Measurements from ENCODE around the gene EPN3.

Gene EPN3

DNA sequence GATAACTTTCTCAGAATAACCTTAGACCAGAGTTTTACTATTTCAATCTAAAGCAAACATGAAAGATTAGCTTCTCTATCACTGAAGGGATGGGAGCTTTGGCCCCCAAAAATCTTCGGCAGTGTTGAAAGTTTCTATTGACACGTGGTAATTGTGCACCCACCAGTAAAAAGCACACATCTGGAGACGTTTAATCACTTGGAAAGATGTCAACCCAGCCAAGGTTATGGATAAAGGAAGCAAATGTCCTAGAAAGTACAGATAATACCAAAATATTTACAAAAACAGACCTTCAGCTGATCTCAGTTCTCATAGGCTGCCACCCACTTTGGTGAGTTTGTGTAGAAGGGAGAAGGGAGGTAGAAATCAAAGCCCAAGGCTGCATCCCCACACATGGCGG, 19.0 kb upstream of the EPN3 start:
- no peak for DNase-seq

DNA sequence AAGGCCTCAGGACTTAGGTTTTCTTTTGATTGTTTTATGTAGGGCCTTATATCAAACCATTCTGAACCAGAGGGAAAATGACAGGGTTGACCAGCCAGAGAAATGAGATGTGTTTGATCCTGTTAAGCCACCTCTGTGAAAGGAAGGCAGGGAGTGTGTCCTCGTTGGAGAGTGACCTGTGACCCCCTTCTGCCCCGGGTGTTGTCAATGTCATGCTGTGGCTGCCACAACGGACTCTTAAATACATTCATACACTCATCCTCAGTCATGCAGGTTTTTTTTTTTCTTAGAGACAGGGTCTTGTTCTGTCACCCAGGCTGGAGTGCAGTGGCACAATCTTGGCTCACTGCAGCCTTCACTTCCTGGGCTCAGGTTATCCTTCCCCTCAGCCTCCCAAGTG, 18.1 kb upstream of the EPN3 start:
- no peak for DNase-seq

GRCh38 chr17:50514936-50515702, 17.4 kb upstream of the EPN3 start:
- DNase-seq, result no peak

DNA sequence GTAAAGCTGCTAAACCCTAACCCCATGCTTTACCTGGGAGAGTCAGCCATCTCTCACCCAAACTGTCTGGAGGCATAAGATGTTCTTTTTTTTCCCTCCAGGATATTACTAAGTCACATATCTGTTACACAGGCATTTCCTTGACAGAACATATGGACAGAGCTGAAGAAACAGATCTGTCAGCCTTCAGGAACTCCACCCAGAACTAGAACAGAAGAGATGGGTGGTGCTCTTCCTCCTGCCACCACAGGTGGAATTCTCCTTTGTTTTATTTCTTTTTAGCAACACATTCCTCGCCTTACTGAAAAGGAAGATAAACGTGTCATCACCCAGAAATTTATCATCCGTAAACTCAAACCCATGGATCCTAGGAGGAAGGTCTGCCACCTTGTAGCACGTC, 15.5 kb upstream of the EPN3 start:
- no peak for DNase-seq

GRCh38 chr17:50517504-50518383, 14.8 kb upstream of the EPN3 start:
- no peak for DNase-seq

DNA sequence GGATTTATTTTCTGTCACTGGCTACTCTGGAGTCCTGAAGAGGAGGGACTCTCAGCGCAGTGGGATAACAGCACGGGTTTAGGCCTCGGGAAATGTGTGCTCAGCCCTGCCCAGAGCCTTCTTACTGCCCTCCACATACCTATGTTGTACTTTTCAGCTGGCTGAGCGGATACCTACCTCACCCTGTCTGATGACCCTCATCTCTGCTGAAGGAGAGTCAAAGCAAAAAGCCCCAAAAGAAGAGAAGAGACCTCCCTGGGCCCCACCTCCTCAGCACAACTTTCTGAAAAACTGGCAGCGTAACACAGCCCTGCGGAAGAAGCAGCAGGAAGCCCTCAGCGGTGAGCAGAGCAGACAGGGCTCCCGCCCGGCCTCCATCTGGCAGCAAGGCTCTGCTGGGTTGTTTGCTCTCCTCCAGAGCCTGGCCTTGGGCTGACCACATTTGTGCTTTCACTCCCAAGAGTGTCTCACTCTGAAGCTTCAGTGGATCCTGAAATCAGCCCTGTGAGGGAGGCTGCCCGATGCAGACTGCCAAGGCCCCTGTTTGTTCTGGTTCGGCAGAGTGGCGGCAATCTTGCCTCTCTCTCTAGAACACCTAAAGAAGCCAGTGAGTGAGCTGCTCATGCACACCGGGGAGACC, 14.0 kb upstream of the EPN3 start:
- no peak for DNase-seq

DNA sequence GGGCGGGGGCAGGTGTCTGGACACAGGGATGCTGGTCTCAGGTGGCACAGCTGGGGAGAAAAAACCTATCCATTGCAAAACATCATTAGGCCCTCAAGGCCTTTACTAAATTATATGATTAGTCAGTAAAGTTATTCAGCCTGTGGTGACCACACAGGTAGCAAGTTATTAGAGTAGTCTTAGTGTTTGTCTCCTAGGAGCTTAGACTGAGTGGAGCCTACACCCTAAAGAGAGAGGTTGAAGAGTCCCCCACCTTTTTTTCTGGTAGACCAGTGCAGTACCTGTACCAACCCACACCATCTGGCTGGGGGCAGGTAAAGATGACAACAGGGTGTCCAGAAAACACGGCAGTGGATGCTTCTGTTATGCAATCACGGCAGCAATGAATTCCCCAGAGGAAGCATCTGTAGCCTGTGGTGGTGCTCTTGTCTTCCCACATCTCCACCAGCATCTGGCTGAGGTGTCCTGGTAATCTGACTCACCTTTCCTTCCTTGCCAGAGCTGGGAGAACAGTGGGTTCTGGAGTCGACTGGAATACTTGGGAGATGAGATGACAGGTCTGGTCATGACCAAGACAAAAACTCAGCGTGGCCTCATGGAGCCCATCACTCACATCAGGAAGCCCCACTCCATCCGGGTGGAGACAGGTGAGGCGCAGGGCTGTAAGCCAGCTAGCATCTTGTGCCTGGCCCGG, 13.2 kb upstream of the EPN3 start:
- DNase-seq, result no peak

DNA sequence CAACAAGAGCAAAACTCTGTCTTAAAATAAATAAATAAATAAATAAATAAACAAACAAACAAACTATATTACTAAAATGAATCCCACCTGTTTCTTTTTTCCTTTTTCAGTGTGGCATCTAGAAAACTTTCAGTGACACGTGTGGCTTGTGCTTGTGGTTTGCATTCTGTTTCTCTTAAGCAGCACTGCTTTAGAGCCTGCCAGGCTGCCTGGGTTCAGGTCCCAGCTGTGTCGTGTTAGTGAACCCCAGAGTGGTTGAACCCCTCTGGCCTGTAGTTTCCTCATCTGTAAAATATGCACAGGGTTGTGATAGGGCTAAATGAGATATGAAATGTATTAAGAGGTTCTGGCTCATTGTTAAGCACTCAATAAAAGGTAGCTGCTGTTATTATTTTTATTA, 12.1 kb upstream of the EPN3 start:
- no peak for DNase-seq

DNA sequence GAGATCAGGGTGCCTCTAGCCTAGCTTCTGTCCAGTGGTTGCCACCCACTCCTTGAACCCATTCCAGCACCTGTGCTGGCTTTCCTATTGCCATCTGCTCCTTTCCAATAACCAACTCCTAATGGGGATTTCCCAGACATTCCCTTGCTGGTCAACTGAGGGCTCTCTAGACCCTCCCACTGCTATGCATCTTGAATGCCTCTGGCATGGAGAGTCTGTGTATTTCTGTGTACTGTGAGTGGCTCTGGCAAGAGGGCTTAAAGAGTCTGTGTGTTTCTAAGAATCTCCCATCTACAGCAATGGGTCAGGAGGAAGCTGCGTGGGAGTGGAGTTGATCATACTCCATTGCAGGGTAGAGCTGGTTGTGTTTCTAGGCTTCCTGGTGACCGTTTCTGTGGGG, 11.0 kb upstream of the EPN3 start:
- no peak for DNase-seq

DNA sequence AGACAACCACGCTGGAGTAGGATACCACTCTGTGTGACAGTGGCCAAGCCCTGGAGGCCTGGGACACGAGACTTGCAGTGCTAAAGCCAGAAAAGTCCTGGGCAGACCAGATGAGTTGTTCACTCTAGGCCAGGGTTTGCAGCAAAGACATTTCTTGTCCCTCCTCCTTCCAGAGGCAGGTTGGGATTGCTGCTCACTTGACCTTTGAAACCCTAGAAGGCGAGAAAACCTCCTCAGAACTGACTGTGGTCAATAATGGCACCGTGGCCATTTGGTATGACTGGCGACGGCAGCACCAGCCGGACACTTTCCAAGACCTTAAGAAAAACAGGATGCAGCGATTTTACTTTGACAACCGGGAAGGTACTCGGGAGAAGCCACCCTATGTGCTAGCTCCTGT, 9.8 kb upstream of the EPN3 start:
- no peak for DNase-seq

- no peak for DNase-seq
Observed at GRCh38 chr17:50523208-50523607, 9.3 kb upstream of the EPN3 start.

DNA sequence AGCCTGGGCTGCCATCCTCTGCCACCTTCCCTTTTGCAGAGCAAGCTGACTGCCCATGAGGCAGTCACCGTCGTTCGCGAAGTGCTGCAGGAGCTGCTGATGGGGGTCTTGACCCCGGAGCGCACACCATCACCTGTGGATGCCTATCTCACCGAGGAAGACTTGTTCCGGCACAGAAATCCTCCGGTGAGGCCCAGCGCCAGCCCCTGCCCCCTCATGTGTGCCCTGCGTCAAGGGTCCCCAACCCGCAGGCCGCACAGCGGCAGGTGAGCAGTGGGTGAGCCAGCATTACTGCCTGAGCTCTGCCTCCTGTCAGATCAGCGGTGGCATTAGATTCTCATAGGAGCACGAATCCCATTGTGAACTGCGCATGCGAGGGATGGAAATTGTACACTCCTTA, 7.7 kb upstream of the EPN3 start:
- no peak for DNase-seq

DNA sequence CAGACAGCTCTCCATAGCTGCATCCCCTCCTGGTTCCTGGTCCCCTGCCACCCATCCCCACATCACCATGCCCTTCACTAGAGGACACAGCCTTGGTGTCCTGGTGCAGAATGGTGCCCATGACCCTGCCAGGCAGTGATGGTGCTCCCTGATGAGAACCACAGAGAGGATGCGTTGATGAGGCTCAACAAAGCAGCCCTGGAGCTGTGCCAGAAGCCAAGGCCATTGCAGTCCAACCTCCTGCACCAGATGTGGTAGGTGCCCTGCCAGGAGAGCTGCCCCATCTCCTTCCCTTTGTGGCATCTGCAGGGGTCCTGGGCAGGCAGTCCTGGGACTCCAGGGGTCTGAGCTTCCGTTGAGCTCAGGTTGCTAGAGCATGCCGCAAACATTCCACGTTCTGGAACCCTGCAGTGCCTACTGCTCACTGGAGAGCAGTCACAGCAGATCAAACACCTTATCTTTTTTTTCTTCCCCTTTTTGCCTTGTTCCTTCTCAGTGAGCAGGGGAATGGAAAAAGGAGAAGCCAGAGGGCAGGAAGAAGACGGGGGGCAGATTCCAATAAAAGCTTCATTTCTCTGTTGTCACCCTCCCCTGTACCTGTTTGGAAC, 5.3 kb upstream of the EPN3 start:
- DNase-seq, result no peak

- no peak for DNase-seq
Observed at GRCh38 chr17:50527949-50528474, 4.5 kb upstream of the EPN3 start.

- no peak for DNase-seq
Observed at GRCh38 chr17:50529849-50530248, 2.7 kb upstream of the EPN3 start.

DNA sequence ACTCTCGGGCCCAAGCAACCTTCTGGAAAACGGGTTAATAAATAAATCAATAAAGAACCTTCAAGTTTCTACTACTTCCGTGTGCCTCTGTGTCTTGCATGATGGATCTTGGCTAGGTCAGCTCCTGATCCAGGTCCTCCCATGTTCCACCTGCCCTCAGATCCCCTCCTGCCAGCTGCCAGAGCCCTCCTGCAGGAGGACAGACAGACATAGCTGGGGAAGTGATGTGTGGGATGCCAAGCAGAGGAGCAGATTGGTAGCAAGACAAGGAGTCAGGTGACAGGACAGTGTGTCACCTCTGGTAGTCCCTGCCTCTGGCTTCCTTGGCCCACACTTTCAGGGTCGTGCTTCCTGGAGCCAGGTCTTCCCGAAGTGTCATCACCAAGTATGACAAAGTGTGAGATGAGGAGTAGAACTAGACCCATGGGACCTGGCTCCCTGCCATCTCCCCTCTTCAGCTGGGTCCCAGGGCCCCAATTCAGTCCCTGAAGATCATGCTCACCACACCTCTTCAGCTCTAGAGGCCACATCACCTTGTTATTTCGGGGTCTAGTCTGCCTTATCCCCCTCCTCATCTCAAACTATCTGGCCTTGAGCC, 1.0 kb upstream of the EPN3 start:
- DNase-seq, result no peak

DNA sequence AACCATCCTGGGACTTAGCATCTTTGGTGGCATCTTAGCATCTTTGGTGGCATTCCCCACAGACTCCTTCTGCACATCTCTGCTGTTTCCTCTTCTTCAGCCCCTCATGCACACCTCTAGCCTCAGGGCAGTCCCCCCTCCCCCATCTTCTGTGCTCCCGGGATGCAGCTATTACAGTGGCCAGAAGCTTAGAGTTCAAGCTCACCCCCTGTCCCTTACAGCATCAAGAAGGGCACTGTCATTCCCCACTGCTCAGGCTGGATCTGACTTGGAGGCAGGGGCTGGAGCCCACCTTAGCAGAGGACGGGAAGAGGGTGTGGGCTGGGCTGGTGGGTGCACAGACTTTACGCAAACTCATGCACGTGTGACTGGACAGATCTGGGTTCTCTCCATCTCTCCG, 650 bp downstream of the EPN3 start:
- DNase-seq, result no peak

DNA sequence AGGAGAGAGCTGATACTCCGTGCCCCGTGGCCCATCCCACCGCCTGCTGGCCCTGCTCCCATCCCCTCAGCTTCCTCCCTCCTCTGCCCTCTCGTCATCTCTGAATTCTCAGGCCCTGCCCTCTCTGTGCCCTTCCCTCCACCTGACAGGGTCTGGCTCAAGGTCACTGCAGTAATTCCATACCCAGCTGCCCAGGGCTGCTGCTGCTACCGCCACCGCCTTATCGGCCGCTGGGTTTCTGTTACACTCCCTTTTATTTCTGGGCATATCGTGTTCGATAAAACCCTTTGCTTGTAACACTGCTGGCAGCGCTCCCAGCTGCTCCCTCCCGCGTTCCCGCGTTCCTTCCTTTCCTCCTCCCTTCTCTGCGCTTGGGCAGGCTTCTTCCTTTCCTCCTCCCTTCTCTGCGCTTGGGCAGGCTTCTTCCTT, 1.2 kb downstream of the EPN3 start:
- DNase-seq, result no peak

DNA sequence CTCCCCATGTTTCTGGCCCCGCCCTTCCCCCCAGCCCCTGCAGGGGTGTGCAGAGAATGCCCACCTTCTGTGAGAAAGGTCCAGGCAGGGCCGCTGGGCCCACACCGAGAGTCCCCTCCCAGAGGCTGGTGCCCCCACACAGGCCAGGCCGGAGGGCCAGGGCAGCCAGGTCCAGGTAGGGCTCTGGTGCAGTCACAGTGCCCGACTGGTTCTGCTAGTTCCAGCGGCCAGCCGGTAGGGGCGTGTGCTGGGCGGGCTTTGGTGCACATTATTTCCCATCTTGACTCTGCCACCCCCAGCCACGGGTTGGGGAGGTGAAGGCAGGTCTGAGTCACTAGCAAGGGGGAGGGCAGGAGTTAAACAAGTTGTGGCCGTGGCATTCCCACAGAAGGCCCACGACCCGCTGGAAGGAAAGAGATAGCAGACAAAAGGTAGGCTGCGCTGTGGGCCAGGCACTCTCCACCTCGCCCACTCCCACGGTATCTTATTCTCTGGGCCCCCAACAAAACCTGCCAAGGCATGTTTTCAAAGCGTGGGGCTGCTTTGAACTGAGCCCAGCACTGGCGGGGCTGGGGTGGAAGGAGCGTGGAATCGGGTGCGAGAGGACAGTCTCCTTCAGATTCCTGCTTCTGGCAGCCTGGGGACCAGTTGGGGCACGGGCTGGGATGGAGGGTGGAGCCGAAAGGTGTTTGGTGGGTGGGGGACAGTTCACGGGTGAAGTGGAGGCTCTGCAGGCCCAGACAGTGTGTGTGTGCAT, 1.9 kb downstream of the EPN3 start:
- DNase-seq, result no peak

GRCh38 chr17:50534979-50535326, 2.4 kb downstream of the EPN3 start:
- no peak for DNase-seq

DNA sequence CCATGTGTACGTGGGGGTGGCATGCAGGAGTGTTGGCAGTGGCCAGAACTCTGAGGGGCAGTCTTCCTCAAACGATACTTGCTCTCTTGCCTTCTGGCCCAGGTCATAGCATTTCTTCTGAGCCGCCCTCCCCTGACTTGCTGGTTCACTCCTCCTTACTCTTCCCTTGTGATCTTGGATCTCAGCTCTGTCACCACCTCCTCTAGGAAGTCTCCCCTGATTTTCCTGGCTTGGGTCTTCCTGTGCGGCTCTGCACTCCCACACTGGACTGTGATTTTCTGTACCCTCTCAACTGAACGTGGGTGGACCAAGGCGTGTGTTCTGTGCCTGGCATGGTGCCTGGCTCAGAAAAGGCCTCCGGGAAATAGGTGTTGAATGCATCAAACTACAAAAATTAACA, 2.9 kb downstream of the EPN3 start:
- DNase-seq, result no peak

All from CD4-positive, alpha-beta T cell treated with Interleukin-6 for 4 hours (primary cell).